ELR (cell line): ENCODE results near the gene CD200.

ENCODE experiments used
- DNase-seq: peaks from one replicate; pipeline ENCODE4 v3.0.0-alpha.2; 2015; ENCODE audit warnings: low read depth

The CD200 gene

DNA sequence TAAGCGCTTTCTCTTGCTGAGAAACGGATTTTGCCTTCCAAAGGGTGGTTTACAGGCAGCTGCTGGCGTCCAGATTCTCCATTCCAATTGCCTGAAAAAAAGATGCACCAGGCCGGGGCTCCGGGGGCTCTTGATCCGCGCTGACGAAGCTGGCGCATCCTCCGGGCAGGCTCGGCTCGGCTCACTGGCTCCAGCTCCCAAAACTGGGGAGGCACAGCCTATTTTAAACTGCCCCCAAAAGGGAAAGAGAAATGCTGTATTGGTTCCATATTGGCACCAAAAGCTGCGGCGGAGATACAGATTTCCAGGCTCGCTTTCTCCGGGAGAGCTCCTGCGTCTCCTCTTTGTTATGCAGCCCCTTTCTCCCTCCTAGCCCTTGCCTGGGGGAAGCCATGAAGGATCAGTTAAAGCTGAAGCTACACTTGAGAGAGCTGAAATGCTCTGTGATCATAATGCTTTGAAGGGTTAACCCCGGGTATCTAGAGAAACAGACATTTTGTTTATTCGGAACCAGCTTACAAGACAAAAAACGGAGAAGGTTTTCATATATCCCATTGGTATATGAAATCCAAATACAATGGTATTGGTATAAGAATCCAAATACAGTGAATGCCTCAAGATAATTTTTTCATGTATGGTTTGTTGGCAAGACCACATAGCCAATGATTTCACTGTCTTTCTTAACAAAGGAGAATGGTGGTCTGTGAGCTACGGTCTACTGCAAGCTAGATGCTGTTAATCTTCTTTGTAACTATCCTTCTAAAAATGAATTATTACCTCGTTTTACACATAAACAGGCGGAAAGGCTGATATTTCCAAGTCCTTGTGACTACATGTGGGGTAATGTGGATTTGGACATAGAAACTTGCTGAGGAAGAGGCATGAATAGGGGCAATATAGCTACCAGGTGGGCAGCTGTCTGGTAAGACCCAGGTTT lies 693 bp downstream of the CD200 start:
- peak; percentile 13 for DNase-seq

DNA sequence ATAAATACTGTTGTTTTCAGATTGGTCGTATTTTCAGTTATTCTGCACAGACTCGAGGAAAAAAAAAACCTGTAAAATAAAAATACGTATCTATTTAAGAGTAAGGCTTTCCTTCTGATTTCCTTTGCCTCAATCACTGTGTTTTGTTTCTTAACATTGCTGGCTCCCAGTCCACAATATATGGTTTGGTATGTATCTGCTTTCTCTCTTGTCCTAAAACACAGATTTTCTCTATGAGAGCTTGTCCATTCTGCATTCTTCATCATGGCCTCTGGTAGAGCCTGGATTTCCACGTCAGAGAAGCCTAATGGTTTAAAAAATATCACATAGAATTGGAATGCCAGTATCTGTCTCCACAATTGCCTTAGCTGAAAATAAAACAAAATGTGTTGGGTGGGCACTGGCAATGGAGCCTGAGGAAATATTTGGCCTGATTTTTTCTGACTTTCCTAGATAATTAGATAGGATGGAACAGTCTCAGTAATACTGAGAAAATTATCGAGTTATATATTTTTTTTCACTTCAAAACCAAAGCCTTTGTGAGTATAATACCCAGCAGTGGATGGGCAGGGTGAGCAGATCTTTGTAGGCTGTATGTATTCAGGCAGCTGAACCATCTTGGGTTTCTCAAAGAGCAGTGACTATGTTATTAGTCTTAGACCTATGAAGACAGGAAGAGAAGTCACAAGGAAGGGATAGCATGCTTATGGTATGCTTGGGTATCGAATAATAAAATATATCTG lies 1.9 kb downstream of the CD200 start:
- no peak for DNase-seq

DNA sequence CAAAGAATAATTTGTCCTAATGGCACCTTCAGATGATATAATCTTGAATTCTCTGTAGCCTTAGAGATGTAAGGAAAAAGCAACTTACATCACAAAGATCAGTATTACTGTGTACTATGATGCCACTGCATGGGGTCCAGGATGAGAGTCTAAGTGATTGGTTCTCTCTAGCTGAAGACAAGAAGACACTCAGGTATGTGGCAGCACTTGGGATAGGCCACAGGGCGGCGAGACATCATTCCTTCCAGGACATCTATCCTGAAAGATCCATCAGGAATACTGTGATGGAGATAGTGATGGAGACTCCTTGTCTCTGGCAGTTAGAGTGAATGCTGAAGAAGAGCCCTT lies 2.5 kb downstream of the CD200 start:
- DNase-seq: no peak

DNA sequence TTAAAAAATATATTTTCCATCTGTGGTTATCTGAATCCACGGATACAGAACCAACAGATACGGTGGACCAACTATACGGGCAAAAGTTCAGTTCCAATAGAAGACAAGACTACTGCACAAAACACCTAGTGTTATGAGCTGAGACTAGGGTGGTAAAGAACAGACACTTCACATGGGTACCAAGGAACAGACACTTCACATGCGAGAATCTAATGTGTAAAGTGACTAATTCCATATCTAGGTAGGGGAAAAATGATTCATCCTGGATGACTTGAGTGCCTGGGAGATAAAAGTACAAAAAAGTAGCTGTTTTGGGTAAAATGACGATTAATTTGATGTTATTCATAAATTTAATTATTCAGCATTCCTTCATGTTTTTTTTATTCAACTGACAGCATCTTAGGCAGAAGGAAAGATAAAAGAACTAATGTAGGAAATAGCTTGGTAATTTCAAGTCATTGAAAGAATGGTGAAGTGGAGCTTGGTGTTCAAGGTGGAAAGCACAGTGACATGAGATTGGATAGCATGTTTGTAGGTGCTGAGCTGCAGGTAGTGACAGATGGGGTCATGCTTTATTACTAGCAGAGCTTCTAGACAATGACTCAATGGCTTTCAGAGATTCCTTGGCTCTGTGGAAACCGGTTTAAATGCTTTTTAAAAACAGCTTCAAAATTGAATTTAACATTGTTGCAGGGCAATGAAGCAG lies 5.2 kb downstream of the CD200 start:
- DNase-seq: peak; percentile 19

DNA sequence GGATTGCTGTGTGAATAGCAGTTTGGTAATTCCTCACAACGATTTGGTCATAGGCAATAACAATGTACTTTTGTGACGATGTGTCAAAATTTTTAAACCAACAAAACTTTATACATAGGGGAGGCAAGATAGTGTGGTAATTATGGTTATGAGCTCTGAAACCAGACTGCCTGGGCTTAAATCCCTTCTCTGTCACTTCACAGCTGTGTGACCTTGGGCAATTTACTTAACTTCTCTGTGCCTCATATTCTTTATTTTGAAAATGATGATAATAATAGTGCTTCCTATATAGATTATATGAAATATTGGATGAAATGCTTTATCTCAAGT lies 5.7 kb downstream of the CD200 start:
- DNase-seq: no peak

DNA sequence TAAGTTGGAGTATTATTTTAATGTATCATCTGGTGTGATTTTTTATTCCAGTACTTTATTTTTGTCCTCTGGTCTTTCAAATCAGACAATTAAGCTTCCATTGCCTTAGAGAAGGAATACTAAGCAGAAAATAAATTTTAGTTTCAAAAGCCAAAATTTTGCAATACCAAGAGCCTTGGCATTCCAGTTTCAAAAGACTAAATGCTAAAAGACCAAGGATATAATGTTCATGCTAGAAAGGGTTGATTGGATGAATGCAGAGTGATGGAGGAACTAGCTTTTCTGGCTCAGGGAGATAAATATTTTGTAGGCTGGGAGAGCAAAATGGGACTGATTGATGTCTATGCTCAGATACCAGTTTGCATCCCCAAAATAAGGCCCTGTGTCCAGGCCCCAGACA lies 6.2 kb downstream of the CD200 start:
- no peak for DNase-seq

DNA sequence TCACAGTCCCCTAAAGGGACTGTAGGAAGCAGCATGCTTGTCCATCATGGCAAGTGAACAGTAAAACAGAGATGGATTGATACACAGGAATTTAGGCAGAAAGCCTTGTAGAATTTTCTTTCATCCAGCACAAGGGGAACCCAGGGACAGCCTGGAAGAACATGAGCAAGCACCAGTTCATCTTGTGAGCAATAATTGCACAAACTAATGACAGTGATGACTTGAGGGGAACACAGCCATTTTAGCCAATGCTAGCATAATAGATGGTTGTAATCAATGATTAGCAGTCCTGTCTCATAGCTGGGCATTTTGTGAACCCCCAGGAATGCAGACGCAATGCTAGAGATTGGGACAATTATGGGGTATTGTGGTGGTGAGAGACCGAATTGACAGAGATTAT lies 6.7 kb downstream of the CD200 start:
- no peak for DNase-seq

DNA sequence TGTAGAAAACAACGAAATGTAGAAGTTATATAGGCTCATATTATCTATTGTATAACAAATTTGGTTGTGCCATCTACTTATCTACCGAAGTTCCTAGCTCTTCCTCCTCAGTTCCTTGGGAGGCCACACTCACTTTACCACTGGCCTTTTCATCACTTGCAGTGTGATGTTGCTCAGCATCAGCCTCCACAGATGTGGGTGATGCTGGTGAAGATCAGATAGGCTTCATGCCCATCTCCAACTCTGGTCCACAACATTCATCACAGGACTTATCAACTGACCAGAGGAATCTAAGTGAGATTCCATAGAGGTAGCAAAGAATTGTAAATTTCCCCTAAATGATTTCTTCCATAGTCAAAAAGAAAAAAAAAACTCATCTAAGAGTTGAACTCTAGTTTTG lies 8.4 kb downstream of the CD200 start:
- DNase-seq: no peak

DNA sequence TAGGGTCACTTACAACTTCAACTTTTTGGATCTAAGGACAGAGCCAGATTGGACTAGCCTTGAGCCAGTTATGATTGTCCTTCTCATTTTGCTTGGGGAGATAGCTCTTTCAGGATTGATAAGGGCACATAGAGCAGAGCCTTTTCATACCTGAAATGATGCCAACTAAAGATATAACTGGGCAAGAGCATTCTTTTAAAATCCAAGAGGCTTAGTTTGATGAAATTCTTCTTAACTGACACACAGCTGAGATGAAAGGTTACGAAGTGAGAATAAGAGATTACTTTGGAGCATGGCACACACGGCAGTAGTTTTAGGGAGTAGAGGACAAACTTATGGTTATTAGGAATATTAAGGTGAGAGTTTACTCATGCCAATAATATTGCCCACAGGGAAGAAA lies 12.7 kb downstream of the CD200 start:
- no peak for DNase-seq

DNA sequence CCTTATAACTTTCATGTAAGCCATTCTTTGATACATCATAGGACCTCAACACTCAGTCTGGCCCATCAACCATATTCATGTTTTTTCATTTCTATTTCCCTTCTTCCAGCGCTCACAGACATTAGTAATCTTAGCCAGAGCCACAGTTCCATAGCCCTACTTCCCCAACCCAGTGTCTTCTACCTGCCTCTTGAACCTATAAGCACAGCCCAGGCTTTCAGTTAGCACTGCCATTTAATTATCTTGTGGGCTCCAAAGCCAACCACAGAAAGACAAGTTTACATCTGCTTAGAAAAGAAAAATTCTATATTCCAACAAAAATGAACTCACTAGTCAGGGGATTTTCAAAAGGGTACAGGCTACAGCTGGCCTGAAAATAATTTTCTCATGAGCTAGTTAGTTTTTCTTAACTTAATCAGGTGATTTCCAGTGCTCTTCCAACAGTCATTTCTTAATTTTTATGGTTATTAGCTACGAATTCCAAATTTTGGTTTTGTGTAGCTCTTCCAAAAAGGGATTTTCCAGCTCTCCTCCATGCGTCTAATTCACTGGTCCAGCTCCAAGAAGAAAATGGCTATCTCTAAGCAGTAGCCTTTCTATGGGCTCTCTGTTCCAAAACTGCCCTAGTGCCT lies 13.7 kb downstream of the CD200 start:
- no peak for DNase-seq

DNA sequence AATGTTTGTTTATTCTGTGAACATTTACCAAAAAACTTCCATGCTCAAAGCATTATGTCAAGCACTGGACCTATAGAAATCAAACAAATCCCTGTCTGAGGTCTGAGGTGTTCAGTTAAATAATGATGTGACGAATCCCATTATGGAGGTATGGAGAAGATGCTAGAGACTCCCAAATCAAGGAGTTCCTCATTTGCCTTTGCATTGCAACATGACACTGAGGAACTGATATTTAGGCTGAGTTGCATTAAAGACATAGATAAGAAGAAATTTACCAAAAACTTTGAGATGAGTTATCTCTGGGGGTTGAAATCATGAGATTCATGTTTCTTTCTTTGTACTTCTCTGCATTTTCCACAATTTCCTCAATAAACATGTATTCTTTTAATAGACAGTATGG lies 16.0 kb downstream of the CD200 start:
- no peak for DNase-seq

DNA sequence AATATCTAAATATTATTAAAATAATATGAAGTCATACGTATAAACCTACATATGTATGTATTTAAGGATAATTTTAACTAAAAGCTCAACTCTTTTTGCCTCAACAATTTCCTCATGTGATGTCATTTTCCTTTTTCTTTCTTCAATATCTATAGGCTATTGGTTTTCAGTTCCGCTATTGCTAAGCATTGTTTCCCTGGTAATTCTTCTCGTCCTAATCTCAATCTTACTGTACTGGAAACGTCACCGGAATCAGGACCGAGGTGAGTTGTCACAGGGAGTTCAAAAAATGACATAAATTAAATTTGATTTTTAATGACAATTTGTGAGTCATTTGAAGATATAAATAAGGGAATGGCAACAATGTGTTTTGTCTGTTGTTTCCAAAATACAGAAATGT lies 16.6 kb downstream of the CD200 start:
- DNase-seq: no peak

DNA sequence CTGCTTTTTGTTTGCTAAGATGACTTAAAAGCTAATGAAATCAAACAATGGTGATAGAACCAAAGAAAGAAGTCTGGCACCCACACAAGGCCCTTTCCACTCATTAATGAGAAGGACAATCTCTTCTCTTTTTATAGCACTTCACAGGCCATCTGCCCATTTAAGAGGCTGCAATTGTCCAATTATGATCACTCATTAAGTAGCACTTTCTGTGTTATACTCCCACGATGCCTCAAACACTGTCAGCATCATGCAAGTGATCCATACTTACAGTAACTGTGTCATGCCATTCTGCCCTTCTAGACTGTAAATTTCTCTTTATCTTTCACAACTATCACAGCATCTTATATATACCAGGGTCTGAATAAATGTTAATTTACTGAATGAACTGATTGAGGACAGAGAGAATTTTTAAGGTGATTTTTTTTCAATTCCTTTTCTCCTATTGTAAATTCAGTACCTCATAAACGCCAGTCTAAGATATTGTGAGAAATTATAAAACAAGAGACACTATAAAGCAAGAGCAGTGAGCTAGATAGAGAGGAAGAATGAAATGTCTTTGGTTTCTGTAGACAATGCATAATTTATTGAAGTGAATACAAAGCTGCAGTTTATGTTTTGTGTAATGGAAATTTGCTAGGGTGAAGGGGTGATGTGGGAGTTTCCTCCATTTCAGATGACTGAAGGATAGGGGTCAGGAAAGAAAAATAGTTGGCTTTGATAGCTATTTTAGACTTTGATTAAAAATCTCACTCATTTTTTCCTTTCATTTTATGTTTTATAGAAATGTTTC lies 17.3 kb downstream of the CD200 start:
- no peak for DNase-seq

DNA sequence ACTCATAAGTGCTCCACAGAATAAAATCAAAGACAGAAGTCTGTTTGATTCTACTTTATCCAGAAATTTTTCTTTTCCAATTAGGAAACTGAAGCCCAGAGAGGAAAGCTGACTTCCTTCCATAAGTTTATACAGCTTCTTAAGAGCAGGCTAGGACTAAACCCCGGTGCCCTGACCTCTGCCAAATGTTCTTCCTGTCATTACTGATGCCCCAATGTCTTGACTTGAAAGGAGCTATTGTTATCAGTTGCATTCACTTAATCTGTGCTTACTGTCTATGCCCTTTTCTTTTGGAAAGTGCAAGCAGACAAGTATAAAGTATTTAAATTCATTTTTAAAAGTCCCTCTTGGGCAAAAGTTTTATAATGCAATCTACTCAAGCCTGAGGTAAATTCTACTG lies 18.1 kb downstream of the CD200 start:
- DNase-seq: no peak

DNA sequence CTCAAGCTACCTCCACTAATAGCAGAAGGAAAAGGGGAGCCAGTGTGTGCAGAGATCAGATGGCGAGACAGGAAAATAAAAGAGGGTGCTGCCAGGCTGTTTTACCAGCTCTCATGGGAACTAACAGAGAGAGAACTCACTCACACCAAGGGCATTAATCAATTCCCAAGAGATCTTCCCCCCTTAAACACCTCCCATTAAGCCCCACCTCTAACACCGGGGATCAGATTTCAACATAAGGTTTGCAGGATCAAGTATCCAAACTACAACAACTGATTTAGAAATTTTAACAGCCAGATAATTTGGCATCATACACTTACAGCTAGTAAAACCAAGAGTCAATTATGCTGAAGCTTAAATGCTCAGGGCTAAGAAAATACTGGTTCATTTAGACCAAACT lies 18.9 kb downstream of the CD200 start:
- no peak for DNase-seq

DNA sequence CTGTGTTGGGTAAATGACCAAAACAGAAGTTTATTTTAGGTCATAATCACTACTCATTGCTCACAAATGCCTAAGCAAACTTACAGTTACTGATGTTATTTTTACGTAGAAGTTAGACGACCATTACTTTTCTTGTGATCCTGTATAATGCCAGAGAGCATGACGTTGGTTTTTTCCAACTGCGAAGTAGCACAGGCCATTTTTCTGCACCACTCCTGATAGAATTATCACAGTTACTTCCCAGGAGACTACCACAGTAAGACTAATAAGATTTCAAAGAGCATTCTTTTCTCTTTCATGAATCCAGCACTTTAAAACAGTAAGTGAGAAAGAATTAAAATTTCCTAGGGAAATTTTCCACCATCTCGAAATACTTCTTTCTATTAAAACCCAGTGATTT lies 19.8 kb downstream of the CD200 start:
- DNase-seq: no peak

DNA sequence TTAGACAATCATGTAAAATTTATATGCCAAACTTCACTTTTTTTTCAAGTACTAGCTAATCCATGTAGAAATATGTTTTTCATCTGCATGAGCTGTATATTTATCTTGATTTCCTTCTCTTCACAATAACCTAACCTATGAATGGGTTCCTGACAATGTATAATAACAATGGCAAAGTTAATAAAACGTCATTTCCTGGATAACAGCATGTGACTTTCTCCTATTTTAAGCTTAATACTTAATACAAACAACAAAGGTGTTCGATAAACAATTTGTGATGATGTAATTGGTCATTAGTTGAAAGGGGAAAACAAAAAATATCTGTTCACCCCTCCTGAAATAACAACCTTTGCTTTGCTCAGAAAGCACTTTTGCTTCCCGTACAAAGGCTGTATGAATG lies 20.4 kb downstream of the CD200 start:
- no peak for DNase-seq

DNA sequence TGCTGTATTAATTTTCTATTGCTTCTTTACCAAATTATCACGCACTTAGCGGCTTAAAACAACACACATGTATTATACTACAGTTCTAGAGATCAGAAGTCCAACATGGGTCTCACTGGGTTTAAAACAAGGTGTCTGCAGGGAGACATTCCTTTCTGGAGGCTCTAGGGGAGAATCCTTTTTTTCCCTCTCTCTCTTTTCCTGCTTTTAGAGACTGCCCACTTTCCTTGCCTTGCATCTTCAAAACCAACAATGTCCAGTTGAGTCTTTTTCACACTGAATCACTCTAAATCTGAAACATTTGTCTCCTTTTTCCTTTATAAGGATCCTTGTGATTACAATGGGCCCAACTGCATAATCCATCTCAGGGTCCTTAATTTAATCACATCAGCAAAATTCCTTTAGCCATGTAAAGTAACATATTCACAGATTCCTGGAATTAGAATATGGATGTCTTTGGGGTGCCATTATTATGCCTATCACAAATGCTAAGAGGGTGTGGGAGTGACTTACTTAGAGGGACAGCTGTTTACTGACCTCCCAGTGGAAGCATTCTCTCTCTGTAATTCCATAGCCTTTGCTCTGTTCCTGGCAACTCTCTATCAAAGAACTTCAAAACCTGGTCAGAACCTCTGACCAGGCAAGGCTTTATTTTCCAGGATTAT lies 21.8 kb downstream of the CD200 start:
- no peak for DNase-seq

DNA sequence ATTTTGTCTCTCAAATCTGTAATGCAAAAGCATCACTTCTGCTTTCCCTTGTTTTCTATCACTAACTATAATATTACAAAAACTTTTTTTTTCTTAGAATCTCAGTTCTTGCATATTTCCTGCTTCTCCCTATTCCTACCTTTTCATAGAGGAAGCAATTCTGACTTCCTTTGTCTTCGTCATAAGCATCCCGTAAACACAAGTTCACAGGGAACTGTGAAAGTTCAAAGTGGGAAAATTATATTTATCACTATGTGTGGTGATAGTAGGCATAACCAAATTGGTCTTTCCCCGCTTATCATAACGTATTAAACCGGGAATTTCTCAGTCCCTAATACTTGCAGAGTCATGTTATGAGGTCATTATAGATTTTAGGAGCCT lies 22.3 kb downstream of the CD200 start:
- DNase-seq: no peak

DNA sequence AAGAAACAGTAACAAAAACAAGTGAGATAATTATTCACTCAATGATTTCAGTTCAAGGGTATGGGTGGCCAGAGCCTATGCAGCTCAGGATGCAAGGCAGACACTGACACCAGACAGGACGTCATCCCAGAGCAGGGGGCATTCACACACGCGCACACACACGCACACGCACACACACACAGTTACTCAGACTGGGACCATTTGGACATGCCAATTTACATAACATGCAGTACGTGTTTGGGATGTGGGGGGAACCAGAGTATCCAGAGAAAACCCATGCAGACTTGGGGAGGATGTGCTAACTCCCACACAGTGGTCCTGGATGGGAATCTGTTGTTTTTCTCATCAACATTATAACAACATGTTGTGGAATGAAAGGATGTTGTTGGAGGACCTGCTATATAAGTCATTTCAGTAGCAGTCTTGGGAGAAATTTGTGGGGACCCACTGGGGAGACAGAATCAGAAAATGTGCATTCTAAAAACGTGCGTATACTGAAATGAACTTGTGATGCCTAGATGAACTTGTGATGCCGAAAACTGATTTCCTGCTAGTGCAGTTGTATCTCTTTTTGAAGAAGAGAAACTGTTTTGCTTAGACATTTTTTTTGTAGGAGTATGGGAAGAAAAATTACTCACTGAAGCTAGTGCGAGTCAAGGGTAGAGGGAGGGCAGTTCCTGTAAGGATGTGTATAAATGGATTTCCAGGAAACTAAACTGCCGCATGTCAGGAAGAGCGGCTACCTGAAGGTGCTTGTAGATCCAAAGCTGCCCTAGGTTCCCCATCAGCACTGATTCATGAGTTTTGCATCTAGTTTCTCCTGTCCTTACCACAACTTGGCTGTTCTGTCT lies 25.2 kb downstream of the CD200 start:
- DNase-seq: peak; percentile 6
